ENCODE measurements around the gene GPAM. TPM values are rescaled to one million over a fixed set of nuclear protein-coding genes. Genes with fewer than 3 reads are reported as not detected.

The GPAM gene
- total and polyA plus RNA-seq, 2 experiments from 2014 or later, result 4.7 to 11.1 TPM

- DNase-seq (ENCODE audit: low read depth in 1 of 2, low spot score in 1 of 2), result no peak
- Histone ChIP-seq H3K4me1 (ENCODE audit: low read depth) (no peaks in the 10 kb centered on the region), H3K27ac (no peak overlapping the region), H3K27me3 (no peaks in the 10 kb centered on the region), H3K4me3 (no peak overlapping the region), H3K9me3 (ENCODE audit: low read depth) (peaks cover 3% of the 10 kb centered on the region), H3K36me3 (no peaks in the 10 kb centered on the region)
- TF ChIP-seq CTCF (IDR thresholded peaks at IDR 0.05; ENCODE audit: low read depth, low read length), result no peak
These were observed 33.9 kb upstream of the GPAM start for GRCh38 chr10:112217386-112218035.

DNA sequence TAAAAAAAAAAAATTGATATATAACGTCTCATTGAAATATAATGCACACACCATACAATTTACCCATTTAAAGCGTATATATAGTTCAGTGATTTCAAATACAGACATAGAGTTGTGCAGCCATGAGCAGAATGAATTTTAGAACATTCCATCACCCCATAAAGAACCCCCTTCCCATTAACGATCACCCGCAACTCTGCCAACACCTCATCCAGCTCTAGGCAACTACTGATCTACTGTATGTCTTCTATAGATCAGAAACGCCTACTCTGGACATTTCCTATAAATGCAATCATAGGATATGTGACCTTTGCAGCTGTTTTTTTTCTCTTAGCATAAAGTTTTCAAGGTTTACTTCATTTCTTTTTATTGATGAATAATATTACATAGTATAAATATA is 33.4 kb upstream of the GPAM start:
- no peak for DNase-seq (ENCODE audit: low read depth in 1 of 2, low spot score in 1 of 2)
- no peaks in the 10 kb centered on the region for H3K36me3 ChIP-seq
- H3K4me1 ChIP-seq (ENCODE audit: low read depth), result no peaks in the 10 kb centered on the region
- no peak overlapping the region for H3K4me3 ChIP-seq
- no peak for TF ChIP-seq CTCF (IDR thresholded peaks at IDR 0.05; ENCODE audit: low read depth, low read length)
- H3K27me3 ChIP-seq, result no peaks in the 10 kb centered on the region
- peaks cover 3% of the 10 kb centered on the region for H3K9me3 ChIP-seq (ENCODE audit: low read depth)
- H3K27ac ChIP-seq, result no peak overlapping the region

- no peaks in the 10 kb centered on the region for H3K36me3 ChIP-seq
- no peaks in the 10 kb centered on the region for H3K4me1 ChIP-seq (ENCODE audit: low read depth)
- H3K27ac ChIP-seq, result no peak overlapping the region
- no peak for DNase-seq (ENCODE audit: low read depth in 1 of 2, low spot score in 1 of 2)
- H3K9me3 ChIP-seq (ENCODE audit: low read depth), result peaks cover 3% of the 10 kb centered on the region
- no peak overlapping the region for H3K4me3 ChIP-seq
- no peaks in the 10 kb centered on the region for H3K27me3 ChIP-seq
- no peak for TF ChIP-seq CTCF (IDR thresholded peaks at IDR 0.05; ENCODE audit: low read depth, low read length)
These were observed 32.6 kb upstream of the GPAM start for GRCh38 chr10:112216151-112216550.

DNA sequence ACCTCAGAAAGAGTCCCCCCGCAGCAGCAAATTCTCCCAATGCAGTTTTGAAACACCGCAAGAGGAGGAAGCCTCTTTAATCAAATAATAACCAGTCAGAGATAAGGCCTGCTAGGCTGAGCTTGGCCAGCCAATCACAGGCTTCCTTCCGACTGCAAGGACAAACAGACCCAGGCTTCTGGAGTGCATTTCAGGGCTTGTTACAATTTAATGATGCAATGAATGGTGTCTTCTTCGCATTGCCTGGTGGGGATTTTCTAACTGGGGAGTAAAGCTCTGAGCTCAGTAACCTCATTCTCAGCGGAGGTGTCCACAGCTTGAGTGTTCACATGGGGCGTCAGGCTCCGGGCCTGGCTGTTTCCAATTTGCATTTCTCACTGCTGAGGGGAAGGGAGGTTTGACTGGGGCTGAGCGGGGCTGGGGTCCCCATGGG is 31.8 kb upstream of the GPAM start:
- peaks cover 3% of the 10 kb centered on the region for H3K9me3 ChIP-seq (ENCODE audit: low read depth)
- TF ChIP-seq CTCF (IDR thresholded peaks at IDR 0.05; ENCODE audit: low read depth, low read length), result no peak
- peak in 1 of 2 donors; percentile 59 for DNase-seq (ENCODE audit: low read depth in 1 of 2, low spot score in 1 of 2)
- no peak overlapping the region for H3K27ac ChIP-seq
- no peaks in the 10 kb centered on the region for H3K4me1 ChIP-seq (ENCODE audit: low read depth)
- no peaks in the 10 kb centered on the region for H3K27me3 ChIP-seq
- H3K4me3 ChIP-seq, result no peak overlapping the region
- H3K36me3 ChIP-seq, result no peaks in the 10 kb centered on the region

DNA sequence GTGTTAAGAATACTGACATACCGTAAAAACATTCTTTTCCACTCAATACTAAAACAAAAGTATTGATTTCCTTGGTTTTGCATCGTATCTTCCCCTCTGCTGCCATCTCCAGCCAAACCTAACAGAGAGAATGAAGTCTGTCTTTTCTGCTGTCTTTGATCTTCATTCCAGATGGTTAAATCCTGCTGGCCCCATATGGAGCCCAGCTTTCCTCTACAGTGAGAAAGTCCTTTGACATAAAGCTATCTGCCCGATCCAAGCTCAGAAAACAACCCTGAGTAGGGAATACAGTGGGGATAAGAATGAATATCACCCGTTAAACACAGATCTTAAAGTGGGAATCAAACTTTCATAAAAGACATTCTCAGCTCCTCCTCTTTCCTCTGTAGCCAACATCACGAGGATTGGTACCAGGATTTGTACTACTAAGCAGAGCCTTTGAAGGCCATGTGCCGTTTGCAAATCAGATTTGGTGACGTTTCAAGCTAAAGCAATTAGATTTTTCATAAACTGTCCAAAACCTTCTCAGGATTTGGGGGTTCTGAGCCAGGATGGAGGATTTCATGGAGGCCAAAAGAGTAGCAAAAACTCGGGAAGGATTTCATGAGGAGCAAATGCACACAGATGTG is 30.8 kb upstream of the GPAM start:
- H3K36me3 ChIP-seq, result no peaks in the 10 kb centered on the region
- no peak overlapping the region for H3K4me3 ChIP-seq
- no peaks in the 10 kb centered on the region for H3K27me3 ChIP-seq
- no peak overlapping the region for H3K27ac ChIP-seq
- no peak for TF ChIP-seq CTCF (IDR thresholded peaks at IDR 0.05; ENCODE audit: low read depth, low read length)
- H3K4me1 ChIP-seq (ENCODE audit: low read depth), result no peaks in the 10 kb centered on the region
- H3K9me3 ChIP-seq (ENCODE audit: low read depth), result no peaks in the 10 kb centered on the region
- DNase-seq (ENCODE audit: low read depth in 1 of 2, low spot score in 1 of 2), result no peak
